ENCODE data around the gene HINT3.

- TF ChIP-seq, protein P1, sequence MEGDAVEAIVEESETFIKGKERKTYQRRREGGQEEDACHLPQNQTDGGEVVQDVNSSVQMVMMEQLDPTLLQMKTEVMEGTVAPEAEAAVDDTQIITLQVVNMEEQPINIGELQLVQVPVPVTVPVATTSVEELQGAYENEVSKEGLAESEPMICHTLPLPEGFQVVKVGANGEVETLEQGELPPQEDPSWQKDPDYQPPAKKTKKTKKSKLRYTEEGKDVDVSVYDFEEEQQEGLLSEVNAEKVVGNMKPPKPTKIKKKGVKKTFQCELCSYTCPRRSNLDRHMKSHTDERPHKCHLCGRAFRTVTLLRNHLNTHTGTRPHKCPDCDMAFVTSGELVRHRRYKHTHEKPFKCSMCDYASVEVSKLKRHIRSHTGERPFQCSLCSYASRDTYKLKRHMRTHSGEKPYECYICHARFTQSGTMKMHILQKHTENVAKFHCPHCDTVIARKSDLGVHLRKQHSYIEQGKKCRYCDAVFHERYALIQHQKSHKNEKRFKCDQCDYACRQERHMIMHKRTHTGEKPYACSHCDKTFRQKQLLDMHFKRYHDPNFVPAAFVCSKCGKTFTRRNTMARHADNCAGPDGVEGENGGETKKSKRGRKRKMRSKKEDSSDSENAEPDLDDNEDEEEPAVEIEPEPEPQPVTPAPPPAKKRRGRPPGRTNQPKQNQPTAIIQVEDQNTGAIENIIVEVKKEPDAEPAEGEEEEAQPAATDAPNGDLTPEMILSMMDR (IDR thresholded peaks at IDR 0.05; ENCODE audit: insufficient read depth, low read depth, low read length) = peak; percentile 98
- TF ChIP-seq EZH2 (IDR thresholded peaks at IDR 0.05; ENCODE audit: insufficient read depth, low read length) = no peak
Measured at GRCh38 chr6:125995972-125996580, 39.5 kb downstream of the HINT3 start.

Data from astrocyte (in vitro differentiated cells and primary cell).